Activated CD4-positive, alpha-beta T cell treated with anti-CD3 and anti-CD28 coated beads, Interleukin-2, amount 10 ng/mL, durations not matched to agents 7 days and 5 days (primary cell): ENCODE measurements around the gene HORMAD2. TPM values are rescaled to one million over a fixed set of nuclear protein-coding genes. Genes with fewer than 3 reads are reported as not detected.
A peak's percentile ranks its signal among the peaks of the same experiment; 100 is the strongest.

Experiments
- CTCF ChIA-PET: fragments of 350-600 bp; sonication (Branson Sonifier 250); formaldehyde crosslinking; loops from one replicate; lab custom pipeline; 2021; ENCODE audit warnings: antibody characterized with exemption; lab: Charles Lee
- POLR2A ChIA-PET: fragments of 350-600 bp; sonication (Branson Sonifier 250); formaldehyde crosslinking; loops from one replicate; lab custom pipeline; 2021; ENCODE audit warnings: antibody characterized with exemption; lab: Charles Lee
- DNase-seq: peaks from one replicate; pipeline ENCODE4 v3.0.0-alpha.2; 2020
- H3K27ac Mint-ChIP-seq: one replicate; pipeline ENCODE4 v1.8.0; 2021; ENCODE audit warnings: mild to moderate bottlenecking, moderate library complexity, mixed read lengths
- H3K27me3 Mint-ChIP-seq: one replicate; pipeline ENCODE4 v1.8.0; 2021; ENCODE audit warnings: mixed read lengths
- H3K36me3 Mint-ChIP-seq: one replicate; pipeline ENCODE4 v1.8.0; 2021; ENCODE audit warnings: low read depth, mixed read lengths
- H3K4me1 Mint-ChIP-seq: one replicate; pipeline ENCODE4 v1.8.0; 2021; ENCODE audit warnings: mixed read lengths
- H3K4me3 Mint-ChIP-seq: one replicate; pipeline ENCODE4 v1.8.0; 2021; ENCODE audit warnings: mild to moderate bottlenecking, moderate library complexity, mixed read lengths
- H3K9me3 Mint-ChIP-seq: one replicate; pipeline ENCODE4 v1.8.0; 2021; ENCODE audit warnings: mixed read lengths
- total RNA-seq, 2 experiments: library from RNA; stranded (reverse); gene quantifications; one replicate each; pipeline ENCODE4 v1.2.3, GENCODE V29; 2021

Gene HORMAD2
- total RNA-seq, 2 experiments from 2014 or later = not detected

- H3K4me1 Mint-ChIP-seq = peaks cover 35% of the 10 kb centered on the region
- peaks cover 9% of the 10 kb centered on the region for H3K9me3 Mint-ChIP-seq
- H3K27me3 Mint-ChIP-seq = no peaks in the 10 kb centered on the region
- H3K36me3 Mint-ChIP-seq = peaks cover 6% of the 10 kb centered on the region
- peak overlapping the region; percentile 64 for H3K27ac Mint-ChIP-seq
- DNase-seq = no peak
- H3K4me3 Mint-ChIP-seq = no peak overlapping the region
- ChIA-PET POLR2A (no interaction called here), CTCF (interaction anchor here (0.8 to 2.0 kb wide), 9 partner anchors 8 to 143 kb away, joined by 3 to 6 read pairs (median 3); no protein-coding TSS in a partner anchor)
Measured at GRCh38 chr22:30158744-30159500, 78.7 kb downstream of the HORMAD2 start.

GRCh38 chr22:30159561-30160353 is 79.5 kb downstream of the HORMAD2 start:
- H3K36me3 Mint-ChIP-seq = peaks cover 6% of the 10 kb centered on the region
- H3K4me3 Mint-ChIP-seq = no peak overlapping the region
- DNase-seq = no peak
- peaks cover 35% of the 10 kb centered on the region for H3K4me1 Mint-ChIP-seq
- H3K9me3 Mint-ChIP-seq = peaks cover 9% of the 10 kb centered on the region
- no peaks in the 10 kb centered on the region for H3K27me3 Mint-ChIP-seq
- POLR2A ChIA-PET = no interaction called here
- CTCF ChIA-PET = interaction anchor here (0.8 to 2.0 kb wide), 10 partner anchors 8 to 61 kb away, joined by 3 to 6 read pairs (median 4); no protein-coding TSS in a partner anchor
- peak overlapping the region; percentile 73 for H3K27ac Mint-ChIP-seq

- CTCF ChIA-PET = interaction anchor here (1.0 to 2.0 kb wide), 6 partner anchors 10 to 53 kb away, joined by 3 to 6 read pairs (median 4); no protein-coding TSS in a partner anchor
- peaks cover 35% of the 10 kb centered on the region for H3K4me1 Mint-ChIP-seq
- no peak overlapping the region for H3K4me3 Mint-ChIP-seq
- H3K9me3 Mint-ChIP-seq = peaks cover 9% of the 10 kb centered on the region
- H3K27me3 Mint-ChIP-seq = no peaks in the 10 kb centered on the region
- DNase-seq = no peak
- POLR2A ChIA-PET = no interaction called here
- H3K27ac Mint-ChIP-seq = peak overlapping the region; percentile 84
- peaks cover 10% of the 10 kb centered on the region for H3K36me3 Mint-ChIP-seq
Measured at GRCh38 chr22:30161051-30161469, 80.8 kb downstream of the HORMAD2 start.

- Mint-ChIP-seq H3K27me3 (no peaks in the 10 kb centered on the region), H3K4me1 (peaks cover 3% of the 10 kb centered on the region), H3K9me3 (peaks cover 5% of the 10 kb centered on the region), H3K27ac (no peak overlapping the region), H3K36me3 (peaks cover 4% of the 10 kb centered on the region), H3K4me3 (no peak overlapping the region)
- CTCF ChIA-PET = interaction anchor here (1.0 to 2.0 kb wide), 3 partner anchors 9 to 14 kb away, joined by 3 to 5 read pairs (median 3); no protein-coding TSS in a partner anchor
- DNase-seq = no peak
- POLR2A ChIA-PET = interaction anchor here (1.0 kb wide), 1 partner anchor 70 kb away, joined by 3 read pairs; no protein-coding TSS in a partner anchor
Measured at GRCh38 chr22:30167296-30167695, 87.0 kb downstream of the HORMAD2 start.

GRCh38 chr22:30167734-30168133 is 87.5 kb downstream of the HORMAD2 start:
- POLR2A ChIA-PET = interaction anchor here (0.6 to 1.0 kb wide), 2 partner anchors 70 to 73 kb away, joined by 3 read pairs; no protein-coding TSS in a partner anchor
- Mint-ChIP-seq H3K9me3 (peaks cover 5% of the 10 kb centered on the region), H3K4me1 (peaks cover 3% of the 10 kb centered on the region), H3K36me3 (peaks cover 4% of the 10 kb centered on the region), H3K27me3 (no peaks in the 10 kb centered on the region), H3K4me3 (no peak overlapping the region), H3K27ac (no peak overlapping the region)
- CTCF ChIA-PET = interaction anchor here (0.7 to 2.0 kb wide), 5 partner anchors 8 to 52 kb away, joined by 3 to 5 read pairs (median 3); no protein-coding TSS in a partner anchor
- DNase-seq = no peak

GRCh38 chr22:30169002-30169401 is 88.7 kb downstream of the HORMAD2 start:
- Mint-ChIP-seq H3K27ac (no peak overlapping the region), H3K36me3 (peaks cover 12% of the 10 kb centered on the region), H3K4me3 (no peak overlapping the region), H3K4me1 (peaks cover 10% of the 10 kb centered on the region), H3K27me3 (no peaks in the 10 kb centered on the region), H3K9me3 (peaks cover 14% of the 10 kb centered on the region)
- ChIA-PET POLR2A (interaction anchor here (1.3 kb wide), 1 partner anchor 10 kb away, joined by 4 read pairs; no protein-coding TSS in a partner anchor), CTCF (interaction anchor here (0.6 to 2.1 kb wide), 5 partner anchors 9 to 64 kb away, joined by 3 to 7 read pairs (median 3); no protein-coding TSS in a partner anchor)
- peak; percentile 31 for DNase-seq

GRCh38 chr22:30170129-30170528 is 89.9 kb downstream of the HORMAD2 start:
- Mint-ChIP-seq H3K27ac (no peak overlapping the region), H3K36me3 (peaks cover 9% of the 10 kb centered on the region), H3K4me1 (peaks cover 12% of the 10 kb centered on the region), H3K4me3 (no peak overlapping the region), H3K9me3 (peaks cover 11% of the 10 kb centered on the region), H3K27me3 (no peaks in the 10 kb centered on the region)
- POLR2A ChIA-PET = no interaction called here
- DNase-seq = no peak
- CTCF ChIA-PET = interaction anchor here (1.4 to 2.1 kb wide), 2 partner anchors 8 to 12 kb away, joined by 5 to 7 read pairs; no protein-coding TSS in a partner anchor

- H3K27me3 Mint-ChIP-seq = no peaks in the 10 kb centered on the region
- peaks cover 20% of the 10 kb centered on the region for H3K4me1 Mint-ChIP-seq
- peaks cover 8% of the 10 kb centered on the region for H3K36me3 Mint-ChIP-seq
- ChIA-PET CTCF (no interaction called here), POLR2A (no interaction called here)
- H3K27ac Mint-ChIP-seq = no peak overlapping the region
- no peak overlapping the region for H3K4me3 Mint-ChIP-seq
- H3K9me3 Mint-ChIP-seq = peaks cover 9% of the 10 kb centered on the region
- no peak for DNase-seq
Measured at GRCh38 chr22:30171008-30171407, 90.7 kb downstream of the HORMAD2 start.

GRCh38 chr22:30175690-30176288 is 95.5 kb downstream of the HORMAD2 start:
- ChIA-PET POLR2A (no interaction called here), CTCF (interaction anchor here (1.2 to 4.4 kb wide), 3 partner anchors 8 to 15 kb away, joined by 3 to 34 read pairs (median 5); no protein-coding TSS in a partner anchor)
- Mint-ChIP-seq H3K4me3 (no peak overlapping the region), H3K9me3 (peaks cover 9% of the 10 kb centered on the region), H3K36me3 (peaks cover 11% of the 10 kb centered on the region), H3K27ac (peak overlapping the region; percentile 61), H3K4me1 (peaks cover 65% of the 10 kb centered on the region), H3K27me3 (no peaks in the 10 kb centered on the region)
- no peak for DNase-seq

- H3K4me3 Mint-ChIP-seq = no peak overlapping the region
- no peak overlapping the region for H3K27ac Mint-ChIP-seq
- peaks cover 71% of the 10 kb centered on the region for H3K4me1 Mint-ChIP-seq
- ChIA-PET POLR2A (no interaction called here), CTCF (interaction anchor here (1.2 to 4.4 kb wide), 3 partner anchors 8 to 14 kb away, joined by 3 to 34 read pairs (median 5); no protein-coding TSS in a partner anchor)
- H3K9me3 Mint-ChIP-seq = peaks cover 9% of the 10 kb centered on the region
- peaks cover 11% of the 10 kb centered on the region for H3K36me3 Mint-ChIP-seq
- DNase-seq = no peak
- H3K27me3 Mint-ChIP-seq = no peaks in the 10 kb centered on the region
Measured at GRCh38 chr22:30176431-30176830, 96.2 kb downstream of the HORMAD2 start.

GRCh38 chr22:30178181-30179126 is 98.2 kb downstream of the HORMAD2 start:
- H3K36me3 Mint-ChIP-seq = peaks cover 4% of the 10 kb centered on the region
- H3K27ac Mint-ChIP-seq = peak overlapping the region; percentile 94
- ChIA-PET POLR2A (interaction anchor here (0.5 to 1.9 kb wide), 5 partner anchors 10 to 245 kb away, joined by 3 to 12 read pairs (median 4); no protein-coding TSS in a partner anchor), CTCF (interaction anchor here (0.7 to 4.4 kb wide), 15 partner anchors 9 to 109 kb away, joined by 3 to 34 read pairs (median 5); no protein-coding TSS in a partner anchor)
- peak; percentile 63 for DNase-seq
- peak overlapping the region; percentile 51 for H3K4me3 Mint-ChIP-seq
- H3K4me1 Mint-ChIP-seq = peaks cover 83% of the 10 kb centered on the region
- no peaks in the 10 kb centered on the region for H3K27me3 Mint-ChIP-seq
- H3K9me3 Mint-ChIP-seq = peaks cover 2% of the 10 kb centered on the region
